Transverse colon (tissue), 4 donors: Measurements from ENCODE around the gene DNAJC5. TPM values are rescaled to one million over a fixed set of nuclear protein-coding genes. Genes with fewer than 3 reads are reported as not detected.

Experiments used
- DNase-seq: peaks from one replicate; pipeline ENCODE4 v3.0.0-alpha.2; 2019
- H3K27ac ChIP-seq, 4 donors: fragments of 200-600 bp; sonication (generic); 2 replicates each; pipeline ENCODE4 v1.5.1; 2016 to 2018; ENCODE audit warnings: inconsistent platforms in 4 of 4
- H3K27me3 ChIP-seq: fragments of 200-600 bp; sonication (generic); 2 replicates; pipeline ENCODE4 v1.5.1; 2017; ENCODE audit warnings: inconsistent platforms
- H3K36me3 ChIP-seq, 4 donors: fragments of 200-600 bp; sonication (generic); 2 replicates each; pipeline ENCODE4 v1.5.1; 2017 to 2019; ENCODE audit warnings: inconsistent platforms in 4 of 4
- H3K4me1 ChIP-seq, 4 donors: fragments of 200-600 bp; sonication (generic); 2 replicates each; pipeline ENCODE4 v1.5.1; 2017 to 2020; ENCODE audit warnings: inconsistent platforms in 4 of 4
- H3K4me3 ChIP-seq, 4 donors: fragments of 200-600 bp; sonication (generic); 1 replicate in 1 of 4; 2 replicates in 3 of 4; pipeline versions ENCODE4 v1.5.1 to v1.6.1; 2017 to 2019; ENCODE audit warnings: inconsistent platforms in 4 of 4
- H3K9me3 ChIP-seq, 2 donors: fragments of 200-600 bp; sonication (generic); 2 replicates each; pipeline ENCODE4 v1.5.1; 2017 to 2019; ENCODE audit warnings: inconsistent platforms in 2 of 2
- EP300 ChIP-seq: sonication (generic); formaldehyde crosslinking; IDR thresholded peaks from one replicate; pipeline ENCODE4 v1.6.1; 2017; ENCODE audit warnings: antibody characterized with exemption, low read depth
- POLR2A ChIP-seq: fragments of 450-650 bp; IDR thresholded peaks from one replicate; pipeline ENCODE4 v1.6.1; 2016; ENCODE audit warnings: antibody characterized with exemption, mild to moderate bottlenecking, moderate library complexity
- POLR2AphosphoS5 ChIP-seq, 3 donors: sonication (generic); formaldehyde crosslinking; IDR thresholded peaks; one replicate each; pipeline ENCODE4 v1.6.1; 2016; ENCODE audit warnings: antibody characterized with exemption in 3 of 3
- WGBS, 2 donors: methylation state at CpG; one replicate each; pipeline ENCODE4 v1.1.5; 2018; ENCODE audit warnings: low coverage in 1 of 2; 5-methylcytosine and 5-hydroxymethylcytosine counted together
- in situ Hi-C, 4 donors: fragments of 200-750 bp; cut with MboI; loops; one replicate each; pipeline versions ENCODE4 v1.15.0 to v1.15.1; 2017; ENCODE audit warnings: low sequenced_read_pairs in 3 of 4, low pct_ligation_motif_present in 1 of 4, low pct_unique_long_range_greater_than_20kb in 1 of 4
- intact Hi-C: fragments of 100-400 bp; cut with DNase I; formaldehyde crosslinking; loops from one replicate; pipeline ENCODE4 v1.15.1; 2023; ENCODE audit warnings: low total_unique reads
- total RNA-seq, 4 donors: library from RNA; depleted of rRNA; stranded (reverse); fragments of >200 nt; gene quantifications; one replicate each; pipeline ENCODE4 v1.1.0, GENCODE V29; 2016
- TF ChIP-seq, protein P1 (sequence below), 5 experiments: fragments of 200-600 bp in 3 of 5; fragments of 450-650 bp in 2 of 5; sonication (generic) in 3 of 5; IDR thresholded peaks; 1 replicate in 2 of 5; 2 replicates in 3 of 5; pipeline ENCODE4 v1.5.1; 2016 to 2017; ENCODE audit warnings: antibody characterized with exemption in 5 of 5, inconsistent platforms in 3 of 5, mild to moderate bottlenecking in 2 of 5, moderate library complexity in 1 of 5

Gene DNAJC5
- total RNA-seq, 4 donors from 2014 or later = 59.9 to 77.3 (median 71.4) TPM

DNA sequence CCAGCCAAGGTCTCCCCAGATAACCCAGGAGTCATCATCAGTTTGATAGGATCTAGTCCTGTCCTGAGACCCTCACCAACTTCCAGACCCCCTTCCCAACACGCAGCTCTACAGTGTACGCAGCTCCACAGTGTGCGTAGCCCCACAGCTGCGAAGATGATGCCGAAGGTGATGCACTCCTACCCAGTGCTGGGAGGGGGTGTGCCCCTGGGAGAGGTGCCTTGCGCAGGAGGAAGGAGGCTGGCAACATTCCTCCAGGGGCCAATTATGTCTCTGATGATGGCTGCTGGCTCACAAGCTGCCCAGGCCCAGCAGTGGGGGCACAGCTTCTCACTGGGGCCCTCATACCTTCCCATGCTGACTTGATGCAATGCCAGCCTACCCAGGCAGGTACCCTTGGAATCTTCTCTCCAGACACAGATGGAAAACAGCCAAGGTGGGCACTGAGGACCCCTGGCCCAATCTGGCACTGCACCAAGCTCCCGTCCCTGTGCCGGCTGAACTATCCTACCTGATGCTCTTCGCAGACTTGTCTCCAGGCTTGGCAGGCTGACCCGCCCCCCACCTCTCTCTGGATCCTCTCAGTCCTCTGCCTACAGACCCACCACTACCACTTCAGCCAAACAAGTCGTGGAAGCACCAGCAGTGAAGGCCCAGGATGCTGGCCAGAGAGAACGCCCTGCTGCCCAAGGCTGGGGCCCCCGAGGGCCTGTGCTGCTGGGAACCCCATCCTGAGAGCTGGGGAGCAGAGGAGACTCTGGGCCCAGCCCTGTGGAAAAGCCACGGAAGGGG, 73.4 kb downstream of the DNAJC5 start:
- TF ChIP-seq, protein P1, sequence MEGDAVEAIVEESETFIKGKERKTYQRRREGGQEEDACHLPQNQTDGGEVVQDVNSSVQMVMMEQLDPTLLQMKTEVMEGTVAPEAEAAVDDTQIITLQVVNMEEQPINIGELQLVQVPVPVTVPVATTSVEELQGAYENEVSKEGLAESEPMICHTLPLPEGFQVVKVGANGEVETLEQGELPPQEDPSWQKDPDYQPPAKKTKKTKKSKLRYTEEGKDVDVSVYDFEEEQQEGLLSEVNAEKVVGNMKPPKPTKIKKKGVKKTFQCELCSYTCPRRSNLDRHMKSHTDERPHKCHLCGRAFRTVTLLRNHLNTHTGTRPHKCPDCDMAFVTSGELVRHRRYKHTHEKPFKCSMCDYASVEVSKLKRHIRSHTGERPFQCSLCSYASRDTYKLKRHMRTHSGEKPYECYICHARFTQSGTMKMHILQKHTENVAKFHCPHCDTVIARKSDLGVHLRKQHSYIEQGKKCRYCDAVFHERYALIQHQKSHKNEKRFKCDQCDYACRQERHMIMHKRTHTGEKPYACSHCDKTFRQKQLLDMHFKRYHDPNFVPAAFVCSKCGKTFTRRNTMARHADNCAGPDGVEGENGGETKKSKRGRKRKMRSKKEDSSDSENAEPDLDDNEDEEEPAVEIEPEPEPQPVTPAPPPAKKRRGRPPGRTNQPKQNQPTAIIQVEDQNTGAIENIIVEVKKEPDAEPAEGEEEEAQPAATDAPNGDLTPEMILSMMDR (IDR thresholded peaks at IDR 0.05) = no peak
- TF ChIP-seq POLR2A = no peak
- no peak for TF ChIP-seq POLR2AphosphoS5 (IDR thresholded peaks at IDR 0.05)
- no peak for TF ChIP-seq EP300
- 80 to 100% methylated on average over 3 to 13 of the region's 14 CpGs for WGBS, 2 donors
- in situ Hi-C loops (no loop called here), intact Hi-C loops (no loop called here)
- H3K9me3 ChIP-seq = no peaks in the 10 kb centered on the region
- DNase-seq = peak; percentile 7
- H3K27ac ChIP-seq = peak overlapping the region in 3 of 4 donors; percentile 67 to 74 (median 72)
- peaks cover 13% of the 10 kb centered on the region for H3K27me3 ChIP-seq
- H3K4me1 ChIP-seq = peaks cover 8 to 16% (median 11%) of the 10 kb centered on the region in 4 donors
- H3K36me3 ChIP-seq = no peaks in the 10 kb centered on the region
- peak overlapping the region in 1 of 4 donors; percentile 66 for H3K4me3 ChIP-seq

DNA sequence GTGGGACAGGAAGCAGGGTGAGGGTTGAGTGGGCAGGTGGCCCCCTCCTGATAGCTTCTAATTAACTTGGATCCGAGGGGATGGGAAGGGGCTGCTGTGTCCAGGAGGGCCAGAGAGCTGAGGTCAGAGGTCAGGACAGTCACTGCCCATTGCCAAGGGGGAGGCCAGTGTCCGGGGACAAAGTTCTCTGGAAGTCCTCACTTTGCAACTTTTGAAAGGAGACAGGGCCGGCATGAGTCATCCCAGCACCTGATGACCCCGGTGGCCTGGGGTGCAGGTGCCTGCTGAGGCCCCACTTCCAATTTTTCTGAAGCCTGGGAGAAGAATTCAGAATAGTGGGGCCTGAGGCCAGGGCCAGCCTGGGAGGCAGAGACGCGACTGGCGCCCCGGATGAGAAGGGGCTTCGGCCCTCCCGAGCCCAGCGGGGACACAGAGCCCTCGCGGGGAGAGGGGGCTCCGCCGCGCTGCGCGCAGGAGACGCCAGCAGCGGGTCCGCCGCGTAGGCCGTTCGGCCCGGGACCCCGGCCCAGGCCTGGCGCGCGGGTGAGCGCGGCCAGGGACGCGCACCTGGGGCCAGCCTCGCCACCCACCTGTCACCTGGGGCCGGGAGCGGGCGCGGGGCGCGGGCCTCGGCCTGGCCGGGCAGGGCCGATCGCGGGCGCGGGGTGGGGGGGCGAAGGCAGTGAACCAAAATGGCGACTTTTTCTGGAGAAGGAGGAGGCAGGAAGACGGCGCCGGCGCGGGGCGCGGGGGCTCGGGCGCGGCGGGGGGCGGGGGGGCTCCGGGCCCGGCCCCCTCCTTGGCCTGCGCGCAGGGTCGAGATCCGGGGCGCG, 74.2 kb downstream of the DNAJC5 start:
- peak overlapping the region; percentile 40 to 74 (median 70) for H3K27ac ChIP-seq
- in situ Hi-C loops = no loop called here
- WGBS, 2 donors = 2% methylated on average over 19 of the region's 70 CpGs; no CpG with 5 or more reads in 1 of the 2 donors
- TF ChIP-seq POLR2AphosphoS5 (IDR thresholded peaks at IDR 0.05) (no peak), EP300 (no peak), POLR2A (no peak)
- TF ChIP-seq, protein P1 (IDR thresholded peaks at IDR 0.05) = no peak
- H3K4me1 ChIP-seq = peaks cover 8 to 23% (median 13%) of the 10 kb centered on the region in 4 donors
- intact Hi-C loops = no loop called here
- DNase-seq = peak; percentile 25
- H3K4me3 ChIP-seq = peak overlapping the region; percentile 39 to 66 (median 56)
- H3K36me3 ChIP-seq = no peaks in the 10 kb centered on the region
- H3K9me3 ChIP-seq = no peaks in the 10 kb centered on the region
- peaks cover 13% of the 10 kb centered on the region for H3K27me3 ChIP-seq

DNA sequence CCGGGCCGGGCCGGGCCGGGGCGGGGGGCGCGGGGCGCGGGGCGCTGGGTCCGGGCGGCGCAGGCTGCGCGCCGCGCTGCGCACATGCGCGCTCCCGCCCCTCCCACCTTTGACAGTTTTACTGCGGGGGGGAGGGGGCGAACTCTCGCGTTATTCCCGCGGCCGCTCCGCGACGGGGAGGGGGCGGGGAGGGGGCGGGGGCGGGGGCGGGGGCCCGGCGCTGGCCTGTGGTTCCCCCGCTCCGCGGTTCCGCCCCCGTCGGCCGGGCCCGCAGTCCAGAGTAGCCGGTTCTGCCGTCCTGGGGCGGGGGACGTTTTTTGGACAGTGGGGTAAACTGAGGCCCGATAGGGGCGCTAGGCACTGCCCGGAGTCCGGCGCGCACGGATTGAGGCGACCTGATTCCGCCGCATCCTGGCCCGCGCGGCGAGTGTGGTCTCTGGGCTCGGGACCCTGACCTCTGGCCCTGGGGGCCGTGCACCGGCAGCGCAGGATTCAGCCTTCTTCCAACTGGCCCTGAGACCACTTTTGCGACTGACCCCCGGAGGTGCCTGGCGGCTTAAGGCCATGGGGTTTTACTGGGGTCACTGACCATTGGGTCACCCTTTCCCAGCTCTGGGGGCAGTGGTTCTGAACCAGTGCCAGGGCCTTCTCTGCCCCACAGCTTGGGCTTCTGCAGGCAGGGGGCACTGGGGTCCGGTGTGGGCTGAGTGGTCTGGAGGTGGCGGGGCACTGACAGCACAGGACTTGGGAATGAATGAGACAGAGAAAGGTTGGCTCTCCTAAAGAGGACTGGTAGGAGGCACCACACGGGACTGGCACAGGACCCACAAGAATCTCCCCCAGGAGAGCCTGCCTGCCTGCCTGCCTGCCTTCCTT, 75.2 kb downstream of the DNAJC5 start, which contains the start of gene ZNF512B:
Gene ZNF512B, minus strand, starts transcription at position 93 of the 876 bp plus-strand sequence. CDS start 1,980 bp downstream, outside the sequence.
- Histone ChIP-seq H3K4me3 (peak within 1 kb of the TSS; percentile 39 to 66 (median 56)), H3K27me3 (peaks cover 13% of the 10 kb centered on the region), H3K27ac (peak within 1 kb of the TSS; percentile 40 to 74 (median 70)), H3K9me3 (no peaks in the 10 kb centered on the region), H3K36me3 (no peaks in the 10 kb centered on the region), H3K4me1 (peaks cover 8 to 24% (median 13%) of the 10 kb centered on the region in 4 donors)
- intact Hi-C loops (loop anchor here (5.0 to 10.0 kb wide), 3 partner anchors 63 to 433 kb away; partner anchors contain the start of gene PTK6), in situ Hi-C loops (no loop called here)
- peak; percentile 59 for DNase-seq
- 7% methylated on average over 35 of the region's 73 CpGs; no CpG with 5 or more reads in 1 of the 2 donors for WGBS, 2 donors
- TF ChIP-seq, protein P1 (IDR thresholded peaks at IDR 0.05) = no peak
- no peak for TF ChIP-seq EP300
